HL-60 (cell line): ENCODE results near the gene CYP26B1.
"Not testable (repeated sequence)": the region's sequence is repeated elsewhere in the genome, so short reads cannot be mapped to it uniquely, and the experiment has no call there.

Source experiments
- CTCF ChIP-seq: IDR thresholded peaks from one replicate; pipeline ENCODE4 v1.5.1; 2011; ENCODE audit warnings: low read length, control low read depth, inconsistent platforms; ENCODE audit not compliant: insufficient read depth
- POLR2AphosphoS5 ChIP-seq: IDR thresholded peaks from 2 replicates; pipeline ENCODE4 v1.6.1; 2012; ENCODE audit warnings: low read depth

- not testable (repeated sequence) for TF ChIP-seq CTCF, POLR2AphosphoS5
These were observed 60.6 kb downstream of the CYP26B1 start for GRCh38 chr2:72086871-72087633.
